Panc1 (cell line): ENCODE data around the gene JPH3. TPM values are rescaled to one million over a fixed set of nuclear protein-coding genes. Genes with fewer than 3 reads are reported as not detected.

ENCODE experiments used
- ATAC-seq: fragments of 200-7000 bp; cut with Tn5 transposase; 2 replicates; pipeline ENCODE4 v1.9.1; 2020; ENCODE audit warnings: mild to moderate bottlenecking, moderate library complexity
- BruUV-seq: library from RNA; stranded (reverse); fragments of 400-500 nt; replicated peaks from 2 replicates; lab custom pipeline; 2021; lab: Mats Ljungman, UMichigan
- CTCF ChIA-PET: fragments of 300-600 bp; sonication (Branson Sonifier 250); formaldehyde crosslinking; loops from one replicate; lab custom pipeline; 2022; ENCODE audit warnings: antibody characterized with exemption; lab: Charles Lee
- POLR2A ChIA-PET: fragments of 300-600 bp; sonication (Branson Sonifier 250); formaldehyde crosslinking; loops from one replicate; lab custom pipeline; 2022; ENCODE audit warnings: antibody characterized with exemption; lab: Charles Lee
- DNase-seq: peaks from one replicate; pipeline ENCODE4 v3.0.0-alpha.2; 2010; ENCODE audit warnings: low read depth, low spot score
- H3K27ac ChIP-seq: 2 replicates; pipeline ENCODE4 v1.5.1; 2011; ENCODE audit warnings: mild to moderate bottlenecking, low read length, inconsistent platforms
- H3K27me3 ChIP-seq: fragments of 200-500 bp; sonication (Bioruptor generic); 2 replicates; pipeline ENCODE4 v1.6.0; 2014; ENCODE audit warnings: low read length, inconsistent platforms; ENCODE audit not compliant: control insufficient read depth, insufficient read depth
- H3K36me3 ChIP-seq: fragments of 200-500 bp; sonication (Bioruptor generic); 2 replicates; pipeline ENCODE4 v1.5.1; 2014; ENCODE audit warnings: inconsistent platforms, mild to moderate bottlenecking, low read length, moderate library complexity; ENCODE audit not compliant: control insufficient read depth, insufficient read depth
- H3K4me1 ChIP-seq: 2 replicates; pipeline ENCODE4 v1.5.1; 2011; ENCODE audit warnings: inconsistent platforms, mild to moderate bottlenecking, low read length, moderate library complexity; ENCODE audit not compliant: control insufficient read depth, insufficient read depth
- H3K4me3 ChIP-seq, 2 experiments: 2 replicates each; pipeline ENCODE4 v1.5.1; 2011 to 2012; ENCODE audit warnings: low read depth in 2 of 2, low read length in 2 of 2, mild to moderate bottlenecking in 2 of 2, inconsistent platforms in 1 of 2, moderate library complexity in 1 of 2
- H3K9me3 ChIP-seq: fragments of 200-500 bp; sonication (Bioruptor generic); 2 replicates; pipeline ENCODE4 v1.5.1; 2014; ENCODE audit warnings: low read depth, mild to moderate bottlenecking, inconsistent platforms, low read length, moderate library complexity; ENCODE audit not compliant: control insufficient read depth, insufficient read depth
- CTCF ChIP-seq: fragments of 450-650 bp; IDR thresholded peaks from 2 replicates; pipeline ENCODE4 v1.5.1; 2017; ENCODE audit warnings: mild to moderate bottlenecking
- POLR2AphosphoS5 ChIP-seq: IDR thresholded peaks from 2 replicates; pipeline ENCODE4 v1.6.1; 2012; ENCODE audit warnings: mild to moderate bottlenecking, low read depth, low read length, moderate library complexity
- REST ChIP-seq, 2 experiments: IDR thresholded peaks; 2 replicates each; pipeline ENCODE4 v1.6.1; 2011 to 2012; ENCODE audit warnings: low read depth in 2 of 2, control low read depth in 1 of 2, low read length in 1 of 2, mild to moderate bottlenecking in 1 of 2, moderate library complexity in 1 of 2; ENCODE audit not compliant: insufficient read depth in 1 of 2
- SIN3A ChIP-seq: IDR thresholded peaks from 2 replicates; pipeline ENCODE4 v1.6.1; 2012; ENCODE audit warnings: low read depth, mild to moderate bottlenecking, low read length, moderate library complexity, borderline replicate concordance; ENCODE audit not compliant: insufficient read depth
- TCF7L2 ChIP-seq: IDR thresholded peaks from 2 replicates; pipeline ENCODE4 v1.6.1; 2011; ENCODE audit warnings: mild to moderate bottlenecking, low read depth, low read length, inconsistent platforms
- in situ Hi-C: cut with HindIII; loops from 2 replicates; pipeline ENCODE4 v1.10.0; 2016; ENCODE audit warnings: low sequenced_read_pairs, low pct_unique_long_range_greater_than_20kb
- intact Hi-C: fragments of 100-400 bp; cut with micrococcal nuclease; formaldehyde crosslinking; loops from one replicate; pipeline ENCODE4 v1.10.0; 2022; ENCODE audit not compliant: unreplicated experiment
- total RNA-seq: library from RNA; stranded (reverse); gene quantifications from one replicate; pipeline ENCODE4 v1.2.1, GENCODE V29; 2021; ENCODE audit not compliant: unreplicated experiment

The JPH3 gene
- total RNA-seq, 1 experiment from 2014 or later = 1.2 TPM

- in situ Hi-C loops = no loop called here
- no peak overlapping the region for H3K4me3 ChIP-seq
- no peaks in the 10 kb centered on the region for H3K9me3 ChIP-seq
- ChIA-PET CTCF (no interaction called here), POLR2A (no interaction called here)
- intact Hi-C loops = no loop called here
- H3K4me1 ChIP-seq = no peaks in the 10 kb centered on the region
- TF ChIP-seq REST (IDR thresholded peaks at IDR 0.05; ENCODE audit: insufficient read depth in 1 of 2, low read depth in 2 of 2, low read length in 1 of 2) = no peak
- no peak for TF ChIP-seq TCF7L2
- no peak for TF ChIP-seq SIN3A
- no peak for TF ChIP-seq CTCF
- no peak for TF ChIP-seq POLR2AphosphoS5
- H3K27ac ChIP-seq = no peak overlapping the region
- no TSS peak for BruUV-seq
- DNase-seq (no peak), ATAC-seq (no peak)
- no peaks in the 10 kb centered on the region for H3K27me3 ChIP-seq
- no peaks in the 10 kb centered on the region for H3K36me3 ChIP-seq
These were observed 69.5 kb downstream of the JPH3 start for GRCh38 chr16:87671715-87672270.

GRCh38 chr16:87674419-87674818 lies 72.1 kb downstream of the JPH3 start:
- H3K9me3 ChIP-seq = no peaks in the 10 kb centered on the region
- intact Hi-C loops (no loop called here), in situ Hi-C loops (no loop called here)
- TF ChIP-seq TCF7L2 (no peak), POLR2AphosphoS5 (no peak)
- DNase-seq (no peak), ATAC-seq (no peak)
- H3K27ac ChIP-seq = no peak overlapping the region
- H3K27me3 ChIP-seq = no peaks in the 10 kb centered on the region
- BruUV-seq = no TSS peak
- POLR2A ChIA-PET = no interaction called here
- CTCF ChIA-PET = interaction anchor here (0.8 kb wide), 1 partner anchor 37 kb away, joined by 4 read pairs; no protein-coding TSS in a partner anchor
- H3K4me1 ChIP-seq = no peaks in the 10 kb centered on the region
- H3K4me3 ChIP-seq = no peak overlapping the region
- no peaks in the 10 kb centered on the region for H3K36me3 ChIP-seq

- Histone ChIP-seq H3K27ac (no peak overlapping the region), H3K9me3 (no peaks in the 10 kb centered on the region), H3K4me3 (no peak overlapping the region), H3K27me3 (no peaks in the 10 kb centered on the region), H3K36me3 (no peaks in the 10 kb centered on the region), H3K4me1 (no peaks in the 10 kb centered on the region)
- no peak for TF ChIP-seq CTCF
- TF ChIP-seq REST (IDR thresholded peaks at IDR 0.05; ENCODE audit: insufficient read depth in 1 of 2, low read depth in 2 of 2, low read length in 1 of 2) = no peak
- TF ChIP-seq POLR2AphosphoS5 = no peak
- TF ChIP-seq TCF7L2 = no peak
- no peak for TF ChIP-seq SIN3A
- intact Hi-C loops (no loop called here), in situ Hi-C loops (no loop called here)
- BruUV-seq = no TSS peak
- ATAC-seq (peak; percentile 64), DNase-seq (no peak)
- ChIA-PET CTCF (no interaction called here), POLR2A (no interaction called here)
These were observed 72.9 kb downstream of the JPH3 start for GRCh38 chr16:87675111-87675719.
